Adipose tissue (tissue), 3 donors: Measurements from ENCODE around the gene ADAM33. TPM values are rescaled to one million over a fixed set of nuclear protein-coding genes. Genes with fewer than 3 reads are reported as not detected.

Experiments used
- H3K27ac ChIP-seq: one replicate; pipeline ENCODE4 v1.5.1; 2013; ENCODE audit warnings: low read depth, low read length
- WGBS, 3 donors: extraction: QIAGEN DNeasy Blood & Tissue Kit; methylation state at CpG; one replicate each; pipeline ENCODE4 v1.1.7; 2013; 5-methylcytosine and 5-hydroxymethylcytosine counted together
- polyA plus RNA-seq, 3 donors: library from polyadenylated mRNA; stranded (reverse); fragments of 200-250 nt; gene quantifications; one replicate each; pipeline ENCODE4 v1.2.3, GENCODE V29; 2013
- donor health status: healthy with polysubstance abuse.
- donor health status: Bipolar disorder and iron deficiency.
- donor health status: healthy.

The ADAM33 gene
- polyA plus RNA-seq, 3 donors, result 3.8 to 63.0 (median 24.2) TPM

DNA sequence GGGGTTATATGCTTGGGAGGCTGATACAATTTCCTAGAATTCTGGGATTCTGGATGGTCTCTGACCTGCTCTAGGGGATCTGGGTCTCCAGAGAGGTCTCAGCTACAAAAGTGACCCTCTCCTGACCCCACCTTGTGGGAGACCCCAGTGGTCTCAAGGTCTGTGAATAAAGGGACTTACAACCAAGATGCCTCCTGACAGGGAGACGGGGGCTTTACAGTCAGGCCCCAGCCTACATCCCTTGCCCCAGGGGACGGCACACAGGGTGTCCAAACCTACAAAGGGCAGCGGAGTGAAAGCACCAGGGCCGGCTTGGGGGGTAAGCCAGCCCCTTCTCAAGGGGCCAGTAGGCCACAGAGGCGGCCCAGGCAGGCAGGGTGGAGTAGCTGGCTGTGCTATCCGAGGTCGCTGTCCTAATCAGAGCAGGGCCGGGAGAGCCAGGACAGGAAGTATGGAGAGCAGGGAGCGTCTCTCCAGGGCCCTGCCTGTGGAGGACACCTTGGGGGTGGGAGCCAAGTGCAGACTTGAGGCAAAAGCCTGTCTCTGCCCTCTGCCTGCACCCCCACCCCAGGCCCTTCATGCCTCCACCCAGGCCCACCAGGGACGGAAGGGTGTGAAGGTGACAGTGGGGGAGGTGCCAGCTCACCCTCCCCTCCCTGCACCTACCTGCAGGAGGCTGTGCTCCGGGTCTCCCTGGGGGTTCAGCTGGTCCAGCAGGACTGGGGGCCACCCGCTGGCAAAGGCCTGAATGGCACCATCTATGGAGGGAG is 22.1 kb downstream of the ADAM33 start:
- H3K27ac ChIP-seq, result no peak overlapping the region
- 66 to 74% (median 71%) methylated on average over 10 to 12 of the region's 12 CpGs for WGBS, 3 donors

GRCh38 chr20:3658716-3659491 is 22.9 kb downstream of the ADAM33 start:
- H3K27ac ChIP-seq, result no peak overlapping the region
- 52 to 70% (median 59%) methylated on average over 8 of the region's 8 CpGs for WGBS, 3 donors

- 73 to 87% (median 84%) methylated on average over 7 of the region's 7 CpGs for WGBS, 3 donors
- no peak overlapping the region for H3K27ac ChIP-seq
These were observed 23.6 kb downstream of the ADAM33 start for GRCh38 chr20:3658019-3658715.

- H3K27ac ChIP-seq, result no peak overlapping the region
- WGBS, 3 donors, result 82 to 96% (median 94%) methylated on average over 3 to 4 of the region's 4 CpGs
These were observed 26.7 kb downstream of the ADAM33 start for GRCh38 chr20:3655131-3655405.

GRCh38 chr20:3654326-3655130 is 27.3 kb downstream of the ADAM33 start:
- WGBS, 3 donors, result 81 to 83% (median 83%) methylated on average over 17 of the region's 17 CpGs
- H3K27ac ChIP-seq, result no peak overlapping the region

- no peak overlapping the region for H3K27ac ChIP-seq
- 45 to 75% (median 67%) methylated on average over 2 of the region's 2 CpGs for WGBS, 3 donors
These were observed 27.9 kb downstream of the ADAM33 start for GRCh38 chr20:3653921-3654320.

DNA sequence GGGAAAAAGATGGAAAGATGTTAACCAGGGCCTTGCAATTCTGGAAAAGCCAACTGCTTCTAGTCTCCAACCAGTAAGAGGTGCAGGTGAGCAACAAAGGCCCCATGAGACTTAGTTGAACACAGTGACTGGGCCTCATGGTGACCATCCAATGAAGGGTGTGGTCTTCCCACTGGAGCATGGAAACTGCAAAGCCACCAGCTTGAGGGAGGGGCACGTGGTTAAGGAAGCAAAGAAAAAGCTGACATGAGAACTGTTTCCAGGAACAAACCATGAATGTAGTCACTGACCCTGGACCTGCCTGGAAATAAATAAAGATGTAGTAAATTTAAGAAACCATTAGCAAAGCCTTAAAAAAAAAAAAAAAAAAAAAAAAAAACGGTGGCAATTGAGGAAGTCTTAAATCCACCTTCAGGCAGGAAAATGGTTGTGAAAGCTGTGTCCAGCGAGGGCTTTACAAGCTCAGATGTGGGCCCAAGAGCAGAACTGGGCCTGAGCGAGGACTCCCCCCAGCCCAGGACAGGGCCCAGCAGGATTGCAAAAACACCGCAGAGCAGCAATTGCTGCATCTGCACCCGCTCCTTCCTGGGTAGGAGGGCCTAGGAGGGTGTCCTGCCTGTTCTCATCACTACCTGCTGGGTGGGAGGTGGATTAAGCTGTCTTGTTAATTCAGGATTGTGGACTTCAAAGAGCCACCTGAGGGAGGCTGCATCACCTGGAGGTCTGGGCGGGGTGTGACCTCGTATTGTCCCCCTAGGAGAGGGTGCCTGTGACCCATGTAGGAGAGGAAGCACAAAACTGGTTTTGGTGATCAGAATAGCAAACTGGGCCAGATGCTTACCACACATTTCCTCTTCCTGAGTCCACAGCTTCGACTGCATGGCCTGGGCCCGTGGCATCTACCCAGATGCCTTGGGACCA is 28.9 kb downstream of the ADAM33 start:
- WGBS, 3 donors, result 62 to 91% (median 66%) methylated on average over 10 of the region's 10 CpGs
- H3K27ac ChIP-seq, result no peak overlapping the region

DNA sequence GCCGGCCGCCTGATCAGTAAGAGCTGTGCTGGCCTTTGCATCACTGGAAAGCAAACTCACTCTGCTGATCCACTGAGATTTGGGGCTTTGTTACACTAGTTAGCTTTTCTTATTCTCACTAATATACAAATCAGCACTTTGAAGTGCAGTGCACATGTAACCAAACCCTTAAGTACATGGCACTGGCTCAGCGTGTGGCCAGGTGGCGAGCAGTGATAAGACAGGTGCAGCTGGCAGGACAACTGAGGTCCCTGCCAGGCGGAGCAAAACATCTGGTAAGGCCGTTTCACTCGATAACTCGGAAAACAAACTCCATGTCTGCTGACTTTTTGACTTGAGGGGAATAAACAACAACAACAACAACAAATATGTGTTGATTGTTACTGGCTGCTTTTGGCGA is 29.6 kb downstream of the ADAM33 start:
- no peak overlapping the region for H3K27ac ChIP-seq
- 53 to 93% (median 90%) methylated on average over 9 of the region's 9 CpGs for WGBS, 3 donors

- WGBS, 3 donors, result 51 to 79% (median 79%) methylated on average over 9 of the region's 9 CpGs
- H3K27ac ChIP-seq, result no peak overlapping the region
These were observed 30.4 kb downstream of the ADAM33 start for GRCh38 chr20:3651204-3651962.

GRCh38 chr20:3648951-3649350 is 32.9 kb downstream of the ADAM33 start:
- WGBS, 3 donors, result 92 to 94% (median 92%) methylated on average over 9 of the region's 9 CpGs
- H3K27ac ChIP-seq, result no peak overlapping the region

DNA sequence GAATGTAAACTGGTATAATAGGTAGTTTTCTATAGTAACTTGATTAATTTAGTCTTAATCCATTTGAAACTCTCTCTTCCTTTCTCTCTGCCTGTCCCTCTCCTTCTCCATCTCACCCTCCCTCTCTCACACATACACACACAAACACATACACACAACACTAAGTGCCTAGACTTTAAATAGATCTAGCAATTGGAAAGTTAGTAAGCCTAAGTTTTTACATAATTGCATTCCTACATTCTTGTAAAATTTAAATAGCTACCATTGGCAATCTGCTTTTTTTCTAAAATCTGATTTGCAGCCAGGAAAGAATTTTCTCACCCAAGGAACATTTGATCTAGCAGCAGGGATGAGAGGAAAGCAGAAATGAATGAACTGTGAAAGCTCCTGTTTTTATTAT is 34.3 kb downstream of the ADAM33 start:
- no peak overlapping the region for H3K27ac ChIP-seq

DNA sequence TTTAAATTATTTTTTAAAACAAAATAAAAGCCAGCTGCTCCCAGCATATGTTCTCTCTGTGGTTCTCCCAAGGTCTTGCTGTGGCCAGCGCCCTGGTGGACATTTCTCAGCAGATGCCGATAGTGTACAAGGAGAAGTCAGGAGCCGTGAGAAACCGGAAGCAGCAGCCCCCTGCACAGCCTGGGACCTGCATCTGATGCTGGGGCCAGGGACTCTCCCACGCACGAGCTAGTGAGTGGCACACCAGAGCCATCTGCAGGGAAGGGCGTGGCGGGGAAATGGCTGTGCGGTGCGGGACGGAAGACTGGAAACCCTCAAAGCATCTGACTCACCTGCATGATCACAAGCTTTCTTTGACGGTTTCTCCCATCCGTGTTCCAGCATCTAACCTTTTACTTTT is 35.2 kb downstream of the ADAM33 start:
- 91 to 95% (median 92%) methylated on average over 13 of the region's 13 CpGs for WGBS, 3 donors
- H3K27ac ChIP-seq, result no peak overlapping the region

GRCh38 chr20:3646067-3646440 is 35.8 kb downstream of the ADAM33 start:
- H3K27ac ChIP-seq, result no peak overlapping the region
- 68 to 92% (median 87%) methylated on average over 5 of the region's 5 CpGs for WGBS, 3 donors

GRCh38 chr20:3645309-3646066 is 36.3 kb downstream of the ADAM33 start:
- 92 to 95% (median 92%) methylated on average over 20 of the region's 20 CpGs for WGBS, 3 donors
- no peak overlapping the region for H3K27ac ChIP-seq

- 84 to 99% (median 96%) methylated on average over 3 of the region's 3 CpGs for WGBS, 3 donors
- H3K27ac ChIP-seq, result no peak overlapping the region
These were observed 41.6 kb downstream of the ADAM33 start for GRCh38 chr20:3640259-3640658.

DNA sequence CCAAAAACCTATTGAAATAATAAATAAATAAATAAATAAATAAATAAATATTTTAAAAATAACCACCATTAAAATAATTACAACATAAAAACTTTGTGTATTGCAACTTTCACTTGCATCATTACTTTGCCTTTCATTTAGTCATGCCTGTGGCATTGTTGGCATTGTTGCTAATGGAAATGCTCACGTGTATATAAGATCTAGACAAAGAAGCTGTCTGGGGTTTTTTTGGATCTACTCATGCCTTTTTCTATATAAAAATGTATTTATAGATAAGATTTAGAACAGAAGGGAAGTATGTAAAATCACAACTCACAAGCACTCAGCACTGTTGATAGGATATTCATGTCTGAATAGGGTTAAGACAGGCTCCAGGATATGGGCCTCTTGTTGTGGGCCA is 46.5 kb downstream of the ADAM33 start:
- 94 to 97% (median 95%) methylated on average over 1 of the region's 1 CpG for WGBS, 3 donors
- H3K27ac ChIP-seq, result no peak overlapping the region
